AG09309 (cell line): ENCODE results near the gene ZNF787.

Source experiments
- DNase-seq: peaks from one replicate; pipeline ENCODE4 v3.0.0-alpha.2; 2010; ENCODE audit warnings: low read depth
- H3K4me3 ChIP-seq: 2 replicates; pipeline ENCODE4 v1.5.1; 2011; ENCODE audit warnings: mild to moderate bottlenecking, low read depth, low read length, moderate library complexity; ENCODE audit not compliant: control insufficient read depth
- CTCF ChIP-seq: IDR thresholded peaks from 2 replicates; pipeline ENCODE4 v1.5.1; 2011; ENCODE audit warnings: mild to moderate bottlenecking, low read depth, low read length, inconsistent platforms; ENCODE audit not compliant: insufficient read depth, control insufficient read depth; ENCODE audit errors: missing control alignments

ZNF787 gene

GRCh38 chr19:56097306-56097705 lies 23.8 kb downstream of the ZNF787 start:
- TF ChIP-seq CTCF = no peak
- no peak for DNase-seq
- no peak overlapping the region for H3K4me3 ChIP-seq

DNA sequence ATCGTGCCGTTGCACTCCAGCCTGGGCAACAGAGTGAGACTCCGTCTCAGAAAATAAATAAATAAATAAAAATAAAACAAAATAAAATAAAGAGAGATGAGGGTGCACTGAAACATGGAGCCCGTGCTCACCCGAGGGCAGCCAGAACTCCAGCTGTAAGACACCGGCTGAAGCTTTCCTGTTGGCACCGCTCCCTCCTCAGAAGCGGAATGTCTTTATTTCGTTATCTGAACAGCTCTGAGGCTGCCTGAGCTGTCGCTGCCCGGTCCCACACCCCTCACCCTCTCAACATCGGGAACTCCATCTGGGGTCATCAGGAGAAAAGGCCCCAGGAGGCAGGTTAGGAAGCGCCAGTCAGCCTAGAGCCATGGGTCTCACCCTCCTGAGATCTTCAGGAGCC lies 24.4 kb downstream of the ZNF787 start:
- no peak overlapping the region for H3K4me3 ChIP-seq
- DNase-seq = no peak
- no peak for TF ChIP-seq CTCF

DNA sequence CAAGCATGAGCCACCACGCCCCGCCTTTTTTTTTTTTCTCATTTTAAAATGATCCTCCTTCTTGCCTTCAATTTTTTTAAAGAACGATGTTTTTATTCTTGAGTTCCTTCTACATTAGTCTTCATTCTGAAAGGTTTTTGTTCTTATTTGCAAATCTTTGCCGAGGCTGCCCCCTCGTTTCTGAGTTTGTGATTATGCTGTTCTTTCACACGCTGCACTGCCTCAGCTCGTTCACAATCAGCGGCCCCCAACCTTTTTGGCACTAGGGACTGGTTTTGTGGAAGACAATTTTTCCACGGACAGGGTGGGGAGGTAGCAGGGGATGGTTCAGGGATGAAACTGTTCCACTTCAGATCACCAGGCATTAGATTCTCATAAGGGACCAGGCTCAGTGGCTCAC lies 26.6 kb downstream of the ZNF787 start:
- TF ChIP-seq CTCF = no peak

DNA sequence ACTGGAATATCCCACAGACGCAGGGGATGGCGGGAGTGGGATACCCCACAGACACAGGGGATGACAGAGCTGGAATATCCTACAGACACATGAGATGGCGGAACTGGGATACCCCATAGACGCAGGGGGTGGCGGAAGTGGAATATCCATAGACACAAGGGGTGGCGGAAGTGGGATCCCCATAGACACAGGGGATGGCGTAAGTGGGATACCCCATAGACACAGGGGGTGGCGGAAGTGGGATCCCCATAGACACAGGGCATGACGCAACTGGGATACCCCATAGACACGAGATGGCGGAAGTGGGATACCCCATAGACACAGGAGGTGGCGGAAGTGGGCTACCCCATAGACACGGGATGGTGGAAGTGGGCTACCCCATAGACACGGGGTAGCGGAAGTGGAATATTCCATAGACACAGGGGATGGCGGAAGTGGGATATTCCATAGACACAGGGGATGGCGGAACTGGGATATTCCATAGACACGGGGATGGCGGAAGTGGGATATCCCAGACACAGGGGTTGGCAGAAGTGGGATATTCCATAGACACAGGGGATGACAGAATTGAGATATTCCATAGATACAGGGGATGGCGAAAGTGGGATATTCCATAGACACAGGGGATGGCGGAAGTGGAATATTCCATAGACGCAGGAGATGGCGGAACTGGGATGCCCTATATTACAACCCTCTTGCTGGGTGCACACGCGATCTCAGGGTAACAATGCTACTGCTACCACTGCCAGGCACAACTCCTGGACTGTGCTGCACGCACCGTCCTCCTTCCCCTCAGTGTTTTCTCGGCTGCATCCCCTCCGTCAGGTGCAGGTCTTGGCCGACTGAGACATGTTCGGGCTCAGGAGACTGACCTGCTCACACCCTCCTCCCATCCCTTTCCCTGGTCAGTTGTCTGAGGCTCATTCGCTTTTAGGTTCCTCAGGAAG lies 28.1 kb downstream of the ZNF787 start:
- TF ChIP-seq CTCF = no peak
- no peak overlapping the region for H3K4me3 ChIP-seq
- no peak for DNase-seq

More for the DNA sequence above, 26.6 kb downstream of the ZNF787 start:
- no peak overlapping the region for H3K4me3 ChIP-seq
- no peak for DNase-seq

DNA sequence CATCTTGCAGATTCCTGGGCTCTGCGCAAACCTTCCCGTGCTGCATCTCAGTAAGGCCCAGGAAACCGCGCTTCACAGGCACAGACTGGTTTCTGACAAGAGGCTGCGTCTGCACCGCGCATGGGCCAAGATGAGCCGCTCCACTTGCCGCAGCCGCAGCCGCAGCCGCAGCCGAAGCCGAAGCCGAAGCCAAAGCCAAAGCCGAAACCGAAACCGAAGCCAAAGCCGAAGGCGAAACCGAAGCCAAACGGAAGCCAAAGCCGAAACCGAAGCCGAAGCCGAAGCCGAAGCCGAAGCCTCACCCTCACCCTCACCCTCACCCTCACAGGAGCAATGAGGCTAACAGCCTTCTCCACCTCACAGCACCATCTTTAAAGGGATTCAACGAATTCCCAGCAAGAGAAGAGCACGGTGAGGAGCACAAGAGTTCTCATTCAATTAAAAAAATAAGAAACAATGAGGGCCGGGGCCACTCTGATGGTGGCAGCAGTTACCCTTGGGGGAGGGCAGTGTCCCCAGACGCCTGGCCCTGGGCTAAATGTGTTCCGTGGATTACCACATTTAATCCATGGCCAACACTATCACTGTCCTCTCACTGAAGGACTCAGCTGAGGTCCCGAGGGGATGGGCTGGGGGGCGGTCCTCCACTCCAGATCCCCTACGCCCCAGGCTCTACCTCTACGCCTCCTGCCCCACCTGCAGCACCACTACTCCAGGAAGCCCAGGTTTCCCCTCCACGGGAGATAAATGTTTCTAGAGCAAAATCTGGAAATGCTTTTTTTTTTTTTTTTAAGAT lies 29.1 kb downstream of the ZNF787 start:
- no peak for TF ChIP-seq CTCF
- DNase-seq = no peak
- no peak overlapping the region for H3K4me3 ChIP-seq

DNA sequence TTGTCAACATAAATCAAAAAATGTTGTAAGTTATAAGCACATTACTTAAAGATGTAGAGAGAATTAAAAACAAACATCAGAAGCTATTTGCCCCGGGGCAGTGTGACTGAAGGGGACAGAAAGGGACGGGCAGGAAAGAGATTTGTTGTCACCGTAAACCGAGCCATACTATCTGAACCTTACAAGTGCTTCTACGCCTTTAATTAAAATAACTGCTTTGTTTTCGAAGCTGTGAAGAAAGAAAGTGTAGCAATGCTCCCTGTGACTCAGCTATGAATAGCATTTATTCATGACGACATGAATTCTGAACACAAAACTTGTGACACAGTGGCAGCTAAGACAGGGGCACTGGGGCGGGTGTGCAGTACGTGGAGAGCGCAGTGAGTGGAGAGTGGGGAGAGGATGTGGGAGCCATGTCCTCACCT lies 30.0 kb downstream of the ZNF787 start:
- no peak for TF ChIP-seq CTCF
- no peak for DNase-seq
- no peak overlapping the region for H3K4me3 ChIP-seq
